GM21825 (cell line): ENCODE results near the gene IRF7.

Experiments
- ATAC-seq: cut with Tn5 transposase; IDR thresholded peaks from one replicate; pipeline ENCODE4 v1.9.1; 2021; ENCODE audit warnings: mild to moderate bottlenecking, moderate library complexity; ENCODE audit not compliant: unreplicated experiment

Gene IRF7

GRCh38 chr11:641806-642370 is 26.1 kb upstream of the IRF7 start:
- no peak for ATAC-seq

- ATAC-seq, result no peak
Observed at GRCh38 chr11:640021-640706, 24.4 kb upstream of the IRF7 start.

DNA sequence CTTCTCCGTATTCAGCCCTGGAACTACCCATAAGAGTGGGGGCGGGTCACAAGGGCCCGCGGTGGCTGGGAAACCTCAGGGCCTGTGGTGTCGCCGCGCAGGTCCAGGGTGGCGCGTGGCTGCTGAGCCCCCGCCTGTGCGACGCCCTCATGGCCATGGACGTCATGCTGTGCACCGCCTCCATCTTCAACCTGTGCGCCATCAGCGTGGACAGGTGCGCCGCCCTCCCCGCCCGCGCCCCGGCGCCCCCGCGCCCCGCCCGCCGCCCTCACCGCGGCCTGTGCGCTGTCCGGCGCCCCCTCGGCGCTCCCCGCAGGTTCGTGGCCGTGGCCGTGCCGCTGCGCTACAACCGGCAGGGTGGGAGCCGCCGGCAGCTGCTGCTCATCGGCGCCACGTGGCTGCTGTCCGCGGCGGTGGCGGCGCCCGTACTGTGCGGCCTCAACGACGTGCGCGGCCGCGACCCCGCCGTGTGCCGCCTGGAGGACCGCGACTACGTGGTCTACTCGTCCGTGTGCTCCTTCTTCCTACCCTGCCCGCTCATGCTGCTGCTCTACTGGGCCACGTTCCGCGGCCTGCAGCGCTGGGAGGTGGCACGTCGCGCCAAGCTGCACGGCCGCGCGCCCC is 23.7 kb upstream of the IRF7 start:
- no peak for ATAC-seq

- no peak for ATAC-seq
Observed at GRCh38 chr11:638631-639331, 23.0 kb upstream of the IRF7 start.

DNA sequence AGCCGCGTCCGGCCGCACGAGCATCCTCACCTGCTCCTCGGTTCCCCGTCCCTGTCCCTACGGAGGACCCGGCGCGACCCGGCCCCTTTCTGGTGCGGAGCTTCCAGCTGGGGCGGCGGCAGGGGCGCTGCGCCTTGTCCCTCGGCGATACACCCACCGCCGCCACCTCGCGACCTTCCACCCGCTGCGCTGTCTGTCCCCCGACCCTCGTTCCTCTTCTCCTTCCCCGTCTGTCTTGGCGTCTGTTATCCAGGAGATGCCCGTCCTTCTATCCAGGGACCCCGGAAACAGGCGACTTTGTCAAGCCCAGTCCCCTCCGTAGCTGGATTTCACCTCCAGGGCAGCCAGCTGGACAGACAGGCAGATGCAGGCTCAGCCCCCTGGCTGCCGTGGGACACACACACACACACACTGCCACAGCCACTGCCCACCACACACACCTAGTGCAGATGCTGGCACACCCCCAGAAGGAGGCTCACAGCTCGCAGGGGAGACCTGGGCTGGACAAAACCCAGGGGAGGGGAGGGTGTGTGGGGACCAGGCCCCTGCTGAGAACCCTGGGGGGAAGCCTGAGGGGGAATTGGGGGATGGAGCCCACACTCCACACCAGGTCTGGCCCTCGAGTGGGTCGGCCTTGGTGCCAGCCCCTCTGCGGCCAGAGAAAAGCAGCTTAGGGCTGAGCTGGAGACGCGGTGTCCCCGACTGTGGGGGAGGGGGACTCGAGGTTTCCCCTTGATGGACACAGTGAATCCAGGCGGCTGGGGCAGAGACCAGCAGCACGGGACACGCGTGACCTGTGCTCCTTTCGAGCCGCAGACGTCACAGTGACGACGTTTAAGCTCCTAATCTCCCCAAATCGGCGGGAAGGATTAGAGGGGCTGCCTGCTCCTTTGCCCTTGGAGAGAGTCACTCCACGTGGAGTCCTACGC is 22.1 kb upstream of the IRF7 start:
- no peak for ATAC-seq

GRCh38 chr11:637333-637592 is 21.5 kb upstream of the IRF7 start:
- ATAC-seq, result no peak

DNA sequence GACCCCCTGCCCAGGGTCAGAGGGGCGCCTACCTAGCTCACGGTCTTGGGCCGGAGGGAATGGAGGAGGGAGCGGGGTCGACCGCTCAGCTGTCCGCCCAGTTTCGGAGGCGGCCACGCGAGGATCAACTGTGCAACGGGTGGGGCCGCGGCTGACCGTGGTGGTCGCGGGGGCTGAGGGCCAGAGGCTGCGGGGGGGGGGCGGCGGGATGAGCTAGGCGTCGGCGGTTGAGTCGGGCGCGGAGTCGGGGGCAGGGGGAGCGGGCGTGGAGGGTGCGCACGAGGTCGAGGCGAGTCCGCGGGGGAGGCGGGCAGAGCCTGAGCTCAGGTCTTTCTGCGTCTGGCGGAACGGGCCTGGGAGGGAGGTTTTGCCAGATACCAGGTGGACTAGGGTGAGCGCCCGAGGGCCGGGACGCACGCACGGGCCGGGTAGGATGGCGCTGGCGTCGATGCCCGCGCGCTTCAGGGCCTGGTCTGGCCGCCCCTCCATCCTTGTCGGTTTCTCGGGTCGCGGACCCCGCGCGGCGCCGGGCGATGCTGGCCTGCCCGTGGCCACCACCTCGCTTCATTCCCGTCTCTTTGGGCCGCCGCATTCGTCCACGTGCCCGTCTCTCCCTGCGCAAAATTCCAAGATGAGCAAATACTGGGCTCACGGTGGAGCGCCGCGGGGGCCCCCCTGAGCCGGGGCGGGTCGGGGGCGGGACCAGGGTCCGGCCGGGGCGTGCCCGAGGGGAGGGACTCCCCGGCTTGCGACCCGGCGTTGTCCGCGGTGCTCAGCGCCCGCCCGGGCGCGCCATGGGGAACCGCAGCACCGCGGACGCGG is 21.0 kb upstream of the IRF7 start, which contains the start of gene DRD4:
DRD4 (plus strand) TSS at position 759 of the 822 bp plus-strand sequence; CDS start at position 795, 36 bp downstream.
- no peak for ATAC-seq

GRCh38 chr11:635945-636510 is 20.3 kb upstream of the IRF7 start:
- ATAC-seq, result no peak

GRCh38 chr11:630871-631270 is 15.1 kb upstream of the IRF7 start:
- no peak for ATAC-seq

DNA sequence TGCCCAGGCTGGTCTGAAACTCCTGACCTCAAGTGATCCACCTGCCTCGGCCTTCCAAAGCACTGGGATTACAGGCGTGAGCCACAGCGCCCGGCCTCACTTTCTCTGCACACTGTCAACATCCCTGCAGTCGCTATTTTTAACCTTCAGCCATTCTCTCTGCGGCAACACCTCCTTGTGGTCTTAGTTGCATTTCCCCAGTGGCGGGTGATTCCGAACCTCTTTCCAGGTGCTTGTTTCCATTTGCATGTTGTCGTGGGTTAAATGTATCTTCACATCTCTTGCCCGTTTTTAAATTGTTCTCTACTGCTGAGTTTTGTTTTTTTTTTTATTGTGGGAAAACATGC is 13.5 kb upstream of the IRF7 start:
- peak; percentile 69 for ATAC-seq

- ATAC-seq, result no peak
Observed at GRCh38 chr11:628056-628455, 12.3 kb upstream of the IRF7 start.

GRCh38 chr11:627308-627576 is 11.5 kb upstream of the IRF7 start:
- no peak for ATAC-seq

- ATAC-seq, result no peak
Observed at GRCh38 chr11:626475-627307, 10.9 kb upstream of the IRF7 start, which contains the start of gene SCT. TSS of gene SCT (minus strand) at chr11:627181. CDS start at chr11:627143, 38 bp downstream.

DNA sequence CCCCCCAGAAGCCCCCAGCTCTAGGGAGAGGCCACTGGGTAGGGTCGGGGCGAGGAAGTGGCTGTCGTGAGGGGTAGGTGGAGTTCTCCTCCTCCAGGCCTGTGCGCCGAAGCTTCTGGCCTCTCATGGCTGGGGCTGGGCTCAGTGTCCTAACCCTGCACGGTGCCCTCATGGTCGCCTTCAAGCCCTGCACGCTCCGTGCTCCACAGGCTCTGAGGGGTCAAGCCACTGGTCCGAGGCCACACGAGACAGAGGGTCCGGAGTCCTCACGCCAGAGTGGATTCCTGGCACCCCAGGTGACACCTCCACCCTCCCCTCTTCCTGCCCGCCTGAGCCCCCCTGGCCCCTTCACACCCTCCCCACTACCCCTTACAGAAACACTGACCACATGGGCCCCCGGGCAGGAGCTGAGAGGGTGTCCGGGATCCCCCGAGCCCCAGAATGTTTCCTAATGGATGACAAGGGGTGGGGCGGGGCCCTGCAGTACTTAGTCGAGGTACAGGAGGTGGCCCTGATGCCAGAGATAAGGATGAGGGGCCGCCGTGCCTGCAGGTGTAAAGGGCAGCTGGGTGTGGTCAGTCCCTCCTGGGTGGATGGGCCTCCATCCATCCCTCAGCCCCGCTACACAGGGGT is 10.0 kb upstream of the IRF7 start:
- ATAC-seq, result no peak

GRCh38 chr11:624705-625635 is 9.2 kb upstream of the IRF7 start, which contains the start of gene CDHR5:
TSS of gene CDHR5 (minus strand) at chr11:624955. CDS start at chr11:624902, 53 bp downstream.
- no peak for ATAC-seq

DNA sequence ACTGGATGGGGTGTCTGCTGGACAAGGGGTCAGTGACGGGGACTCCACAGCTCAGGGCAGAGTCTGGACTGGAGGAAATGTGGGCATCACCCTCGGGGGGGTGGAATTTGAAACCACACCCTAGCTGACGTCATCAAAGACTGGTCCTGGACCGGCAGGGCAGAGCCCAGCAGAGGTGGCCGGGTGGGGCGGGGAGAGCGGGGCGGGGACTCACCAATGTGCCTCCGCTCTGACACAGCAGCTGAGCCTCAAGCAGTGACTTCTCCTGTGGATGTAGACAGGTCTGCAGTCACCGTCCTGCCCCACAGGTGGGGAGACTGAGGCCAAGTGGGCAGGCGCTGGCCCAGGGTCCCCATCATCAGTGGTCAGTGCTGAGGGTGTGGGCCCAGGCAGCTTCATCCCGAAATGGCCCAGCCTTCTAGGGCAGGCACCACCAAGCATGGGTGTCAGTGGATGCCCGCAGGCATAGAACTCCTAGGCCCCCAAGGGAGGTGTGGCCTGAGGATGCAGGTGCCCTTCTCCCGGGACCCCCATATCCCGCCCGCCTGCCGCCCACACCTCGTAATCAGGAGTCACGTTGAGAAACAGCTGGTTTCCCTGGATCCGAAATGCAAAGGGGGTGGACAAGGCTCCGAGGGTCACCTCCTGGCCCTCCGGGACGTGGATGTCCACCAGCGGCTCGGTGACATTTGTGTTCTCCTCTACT is 8.4 kb upstream of the IRF7 start:
- no peak for ATAC-seq

DNA sequence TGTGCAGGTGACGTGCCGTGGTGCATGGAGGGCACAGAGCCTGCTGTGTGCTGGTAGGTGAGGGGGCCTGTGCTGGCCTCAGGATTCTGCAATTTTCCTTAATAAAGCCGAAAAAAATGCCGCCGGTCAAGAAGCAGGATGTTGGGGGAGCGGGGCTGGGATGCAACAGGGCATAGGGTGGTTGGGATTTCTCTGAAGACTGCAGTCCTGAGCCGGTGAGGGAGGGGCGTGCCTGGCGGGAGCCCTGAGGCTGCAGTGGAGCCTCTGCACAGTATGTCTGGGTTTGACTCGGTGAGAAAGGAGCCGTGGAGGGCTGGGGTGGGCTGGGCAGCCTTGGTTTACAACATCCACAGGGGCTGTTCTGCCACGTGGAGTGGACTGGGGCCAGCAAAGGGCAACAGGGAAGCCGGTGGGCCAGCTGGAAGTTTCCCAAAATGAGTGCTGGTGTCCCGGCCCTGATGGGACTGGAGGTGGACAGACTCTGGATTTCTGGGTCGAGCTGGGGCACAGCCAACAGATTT is 7.7 kb upstream of the IRF7 start:
- no peak for ATAC-seq
